Measurements from ENCODE around the gene CMTR2. TPM values are rescaled to one million over a fixed set of nuclear protein-coding genes. Genes with fewer than 3 reads are reported as not detected.

CMTR2 gene
- polyA plus RNA-seq, 1 of the 3 experiments (the other 2 are of a cell fraction): 7.2 TPM

DNA sequence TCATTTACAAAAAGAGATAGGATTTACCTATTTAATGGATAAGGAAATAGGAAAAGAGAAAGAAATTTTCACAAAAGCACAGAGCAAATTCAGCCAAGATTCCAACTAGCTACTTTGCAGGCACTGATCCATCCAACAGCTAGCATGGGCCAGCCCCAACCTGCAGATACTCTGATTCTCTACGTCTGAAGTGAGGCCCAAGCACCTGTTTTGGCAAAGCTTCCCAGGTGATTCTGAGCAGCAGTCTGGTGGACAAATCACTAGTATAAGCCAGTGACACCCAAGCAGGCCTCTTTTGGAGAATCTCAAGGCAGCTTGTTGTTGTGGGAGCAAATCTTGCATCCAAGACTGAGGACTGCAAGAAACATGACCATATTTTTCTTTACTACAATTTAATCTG is 48.4 kb upstream of the CMTR2 start:
- no peaks in the 10 kb centered on the region for H3K4me1 ChIP-seq (ENCODE audit: control insufficient read depth in 1 of 2, insufficient read depth in 2 of 2, low read depth in 1 of 2, low read length in 1 of 2)
- no peak overlapping the region for H2AFZ ChIP-seq (ENCODE audit: low read depth)
- WGBS (ENCODE audit: low lambda C conversion rate): 75% methylated on average over 1 of the region's 1 CpG
- H3K36me3 ChIP-seq (replicated peaks in 1 of 2; ENCODE audit: control insufficient read depth in 1 of 2, insufficient read depth in 2 of 2, low read length in 1 of 2): no peaks in the 10 kb centered on the region
- no peak overlapping the region for H3K4me2 ChIP-seq
- ChIA-PET CTCF (interaction anchor here (1.9 to 2.0 kb wide), 2 partner anchors 20 to 26 kb away, joined by 6 read pairs; no protein-coding TSS in a partner anchor), POLR2A (no interaction called here)
- H3K9me2 ChIP-seq: no peaks in the 10 kb centered on the region
- no peak for DNase-seq
- no peaks in the 10 kb centered on the region for H3K79me2 ChIP-seq (ENCODE audit: insufficient read depth)
- TF ChIP-seq EZH2phosphoT487 (IDR thresholded peaks at IDR 0.05; ENCODE audit: borderline replicate concordance, low read depth) (no peak), RFX5 (IDR thresholded peaks at IDR 0.05; ENCODE audit: low read length) (no peak), POLR2AphosphoS5 (IDR thresholded peaks at IDR 0.05; ENCODE audit: low read depth, low read length) (no peak), GATA2 (CRISPR knock-in tag; IDR thresholded peaks at IDR 0.05) (no peak), RXRA (IDR thresholded peaks at IDR 0.05; ENCODE audit: borderline replicate concordance, low read depth) (no peak), NFIC (IDR thresholded peaks at IDR 0.05; ENCODE audit: borderline replicate concordance) (no peak), FOXJ3 (CRISPR knock-in tag; IDR thresholded peaks at IDR 0.05) (no peak), SMC3 (IDR thresholded peaks at IDR 0.05; ENCODE audit: low read depth, low read length) (no peak), NRF1 (IDR thresholded peaks at IDR 0.05; ENCODE audit: low read depth, low read length) (no peak), EP300 (IDR thresholded peaks at IDR 0.05; ENCODE audit: borderline replicate concordance in 1 of 2, low read depth in 1 of 2, low read length in 1 of 2) (no peak), TAF1 (IDR thresholded peaks at IDR 0.05; ENCODE audit: borderline replicate concordance, low read depth, low read length) (no peak), FOXM1 (IDR thresholded peaks at IDR 0.05; ENCODE audit: low read depth) (no peak), RCOR1 (IDR thresholded peaks at IDR 0.05; ENCODE audit: low read length) (no peak)
- TF ChIP-seq, protein P1, sequence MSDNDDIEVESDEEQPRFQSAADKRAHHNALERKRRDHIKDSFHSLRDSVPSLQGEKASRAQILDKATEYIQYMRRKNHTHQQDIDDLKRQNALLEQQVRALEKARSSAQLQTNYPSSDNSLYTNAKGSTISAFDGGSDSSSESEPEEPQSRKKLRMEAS (IDR thresholded peaks at IDR 0.05; ENCODE audit: low read depth): no peak
- TF ChIP-seq, protein P2, sequence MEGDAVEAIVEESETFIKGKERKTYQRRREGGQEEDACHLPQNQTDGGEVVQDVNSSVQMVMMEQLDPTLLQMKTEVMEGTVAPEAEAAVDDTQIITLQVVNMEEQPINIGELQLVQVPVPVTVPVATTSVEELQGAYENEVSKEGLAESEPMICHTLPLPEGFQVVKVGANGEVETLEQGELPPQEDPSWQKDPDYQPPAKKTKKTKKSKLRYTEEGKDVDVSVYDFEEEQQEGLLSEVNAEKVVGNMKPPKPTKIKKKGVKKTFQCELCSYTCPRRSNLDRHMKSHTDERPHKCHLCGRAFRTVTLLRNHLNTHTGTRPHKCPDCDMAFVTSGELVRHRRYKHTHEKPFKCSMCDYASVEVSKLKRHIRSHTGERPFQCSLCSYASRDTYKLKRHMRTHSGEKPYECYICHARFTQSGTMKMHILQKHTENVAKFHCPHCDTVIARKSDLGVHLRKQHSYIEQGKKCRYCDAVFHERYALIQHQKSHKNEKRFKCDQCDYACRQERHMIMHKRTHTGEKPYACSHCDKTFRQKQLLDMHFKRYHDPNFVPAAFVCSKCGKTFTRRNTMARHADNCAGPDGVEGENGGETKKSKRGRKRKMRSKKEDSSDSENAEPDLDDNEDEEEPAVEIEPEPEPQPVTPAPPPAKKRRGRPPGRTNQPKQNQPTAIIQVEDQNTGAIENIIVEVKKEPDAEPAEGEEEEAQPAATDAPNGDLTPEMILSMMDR (IDR thresholded peaks at IDR 0.05): no peak
- TF ChIP-seq, protein P3, sequence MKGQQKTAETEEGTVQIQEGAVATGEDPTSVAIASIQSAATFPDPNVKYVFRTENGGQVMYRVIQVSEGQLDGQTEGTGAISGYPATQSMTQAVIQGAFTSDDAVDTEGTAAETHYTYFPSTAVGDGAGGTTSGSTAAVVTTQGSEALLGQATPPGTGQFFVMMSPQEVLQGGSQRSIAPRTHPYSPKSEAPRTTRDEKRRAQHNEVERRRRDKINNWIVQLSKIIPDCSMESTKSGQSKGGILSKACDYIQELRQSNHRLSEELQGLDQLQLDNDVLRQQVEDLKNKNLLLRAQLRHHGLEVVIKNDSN (IDR thresholded peaks at IDR 0.05; ENCODE audit: borderline replicate concordance, low read depth): no peak
- TF ChIP-seq, protein P4, sequence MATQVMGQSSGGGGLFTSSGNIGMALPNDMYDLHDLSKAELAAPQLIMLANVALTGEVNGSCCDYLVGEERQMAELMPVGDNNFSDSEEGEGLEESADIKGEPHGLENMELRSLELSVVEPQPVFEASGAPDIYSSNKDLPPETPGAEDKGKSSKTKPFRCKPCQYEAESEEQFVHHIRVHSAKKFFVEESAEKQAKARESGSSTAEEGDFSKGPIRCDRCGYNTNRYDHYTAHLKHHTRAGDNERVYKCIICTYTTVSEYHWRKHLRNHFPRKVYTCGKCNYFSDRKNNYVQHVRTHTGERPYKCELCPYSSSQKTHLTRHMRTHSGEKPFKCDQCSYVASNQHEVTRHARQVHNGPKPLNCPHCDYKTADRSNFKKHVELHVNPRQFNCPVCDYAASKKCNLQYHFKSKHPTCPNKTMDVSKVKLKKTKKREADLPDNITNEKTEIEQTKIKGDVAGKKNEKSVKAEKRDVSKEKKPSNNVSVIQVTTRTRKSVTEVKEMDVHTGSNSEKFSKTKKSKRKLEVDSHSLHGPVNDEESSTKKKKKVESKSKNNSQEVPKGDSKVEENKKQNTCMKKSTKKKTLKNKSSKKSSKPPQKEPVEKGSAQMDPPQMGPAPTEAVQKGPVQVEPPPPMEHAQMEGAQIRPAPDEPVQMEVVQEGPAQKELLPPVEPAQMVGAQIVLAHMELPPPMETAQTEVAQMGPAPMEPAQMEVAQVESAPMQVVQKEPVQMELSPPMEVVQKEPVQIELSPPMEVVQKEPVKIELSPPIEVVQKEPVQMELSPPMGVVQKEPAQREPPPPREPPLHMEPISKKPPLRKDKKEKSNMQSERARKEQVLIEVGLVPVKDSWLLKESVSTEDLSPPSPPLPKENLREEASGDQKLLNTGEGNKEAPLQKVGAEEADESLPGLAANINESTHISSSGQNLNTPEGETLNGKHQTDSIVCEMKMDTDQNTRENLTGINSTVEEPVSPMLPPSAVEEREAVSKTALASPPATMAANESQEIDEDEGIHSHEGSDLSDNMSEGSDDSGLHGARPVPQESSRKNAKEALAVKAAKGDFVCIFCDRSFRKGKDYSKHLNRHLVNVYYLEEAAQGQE (IDR thresholded peaks at IDR 0.05; ENCODE audit: low read depth, low read length): no peak
- TF ChIP-seq, protein P5, sequence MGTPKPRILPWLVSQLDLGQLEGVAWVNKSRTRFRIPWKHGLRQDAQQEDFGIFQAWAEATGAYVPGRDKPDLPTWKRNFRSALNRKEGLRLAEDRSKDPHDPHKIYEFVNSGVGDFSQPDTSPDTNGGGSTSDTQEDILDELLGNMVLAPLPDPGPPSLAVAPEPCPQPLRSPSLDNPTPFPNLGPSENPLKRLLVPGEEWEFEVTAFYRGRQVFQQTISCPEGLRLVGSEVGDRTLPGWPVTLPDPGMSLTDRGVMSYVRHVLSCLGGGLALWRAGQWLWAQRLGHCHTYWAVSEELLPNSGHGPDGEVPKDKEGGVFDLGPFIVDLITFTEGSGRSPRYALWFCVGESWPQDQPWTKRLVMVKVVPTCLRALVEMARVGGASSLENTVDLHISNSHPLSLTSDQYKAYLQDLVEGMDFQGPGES (IDR thresholded peaks at IDR 0.05; ENCODE audit: low read depth, low read length): no peak
- TF ChIP-seq, protein P6, sequence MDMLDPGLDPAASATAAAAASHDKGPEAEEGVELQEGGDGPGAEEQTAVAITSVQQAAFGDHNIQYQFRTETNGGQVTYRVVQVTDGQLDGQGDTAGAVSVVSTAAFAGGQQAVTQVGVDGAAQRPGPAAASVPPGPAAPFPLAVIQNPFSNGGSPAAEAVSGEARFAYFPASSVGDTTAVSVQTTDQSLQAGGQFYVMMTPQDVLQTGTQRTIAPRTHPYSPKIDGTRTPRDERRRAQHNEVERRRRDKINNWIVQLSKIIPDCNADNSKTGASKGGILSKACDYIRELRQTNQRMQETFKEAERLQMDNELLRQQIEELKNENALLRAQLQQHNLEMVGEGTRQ (IDR thresholded peaks at IDR 0.05; ENCODE audit: borderline replicate concordance, low read depth, low read length): no peak
- H3K9me3 ChIP-seq: no peaks in the 10 kb centered on the region
- H4K20me1 ChIP-seq (ENCODE audit: insufficient read depth): no peaks in the 10 kb centered on the region
- no peak overlapping the region for H3K9ac ChIP-seq
- no peaks in the 10 kb centered on the region for H3F3A ChIP-seq (replicated peaks; ENCODE audit: insufficient read depth)
- no peak overlapping the region for H3K27ac ChIP-seq (ENCODE audit: low read depth in 2 of 2, low read length in 1 of 2)
- H3K4me3 ChIP-seq (ENCODE audit: low read depth in 2 of 2, low read length in 1 of 2): no peak overlapping the region
- H3K27me3 ChIP-seq (ENCODE audit: insufficient read depth): no peaks in the 10 kb centered on the region
